H1 (cell line): ENCODE data around the gene DAB2IP.

ENCODE experiments used
- CHD2 ChIP-seq: IDR thresholded peaks from 2 replicates; pipeline ENCODE4 v1.6.1; 2012; ENCODE audit warnings: low read length, improper control_type of control experiment
- EP300 ChIP-seq, 2 experiments: IDR thresholded peaks; 1 replicate in 1 of 2; 2 replicates in 1 of 2; pipeline ENCODE4 v1.6.1; 2011 to 2012; ENCODE audit warnings: low read depth in 2 of 2, low read length in 2 of 2, mild to moderate bottlenecking in 2 of 2, borderline replicate concordance in 1 of 2, inconsistent platforms in 1 of 2, moderate library complexity in 1 of 2
- EZH2 ChIP-seq: fragments of 200-600 bp; sonication (generic); IDR thresholded peaks from 2 replicates; pipeline ENCODE4 v1.7.1; 2012; ENCODE audit warnings: low read depth, mild to moderate bottlenecking, moderate library complexity, low read length, inconsistent platforms; ENCODE audit not compliant: severe bottlenecking
- GABPA ChIP-seq: IDR thresholded peaks from 2 replicates; pipeline ENCODE4 v1.6.1; 2011; ENCODE audit warnings: mild to moderate bottlenecking, low read length, moderate library complexity, borderline replicate concordance; ENCODE audit not compliant: insufficient read depth
- HDAC6 ChIP-seq: IDR thresholded peaks from one replicate; pipeline ENCODE4 v1.7.1; 2012; ENCODE audit warnings: low read depth, mild to moderate bottlenecking, inconsistent platforms, low read length, moderate library complexity
- KDM1A ChIP-seq: fragments of 200-600, 300-600 bp; sonication (generic); IDR thresholded peaks from 2 replicates; pipeline ENCODE4 v1.7.1; 2016; ENCODE audit warnings: mild to moderate bottlenecking, low read length, borderline replicate concordance
- RFX5 ChIP-seq: IDR thresholded peaks from 2 replicates; pipeline ENCODE4 v1.6.1; 2011; ENCODE audit warnings: low read depth, low read length, improper control_type of control experiment, borderline replicate concordance
- TF ChIP-seq, protein P1 (sequence below), 3 experiments: IDR thresholded peaks; 1 replicate in 2 of 3; 2 replicates in 1 of 3; pipeline versions ENCODE4 v1.5.1 to v1.6.1; 2011; ENCODE audit warnings: low read length in 3 of 3, mild to moderate bottlenecking in 3 of 3, inconsistent platforms in 2 of 3, low read depth in 1 of 3, moderate library complexity in 1 of 3; ENCODE audit not compliant: insufficient read depth in 1 of 3; ENCODE audit errors: control extremely low read depth in 1 of 3

DNA sequence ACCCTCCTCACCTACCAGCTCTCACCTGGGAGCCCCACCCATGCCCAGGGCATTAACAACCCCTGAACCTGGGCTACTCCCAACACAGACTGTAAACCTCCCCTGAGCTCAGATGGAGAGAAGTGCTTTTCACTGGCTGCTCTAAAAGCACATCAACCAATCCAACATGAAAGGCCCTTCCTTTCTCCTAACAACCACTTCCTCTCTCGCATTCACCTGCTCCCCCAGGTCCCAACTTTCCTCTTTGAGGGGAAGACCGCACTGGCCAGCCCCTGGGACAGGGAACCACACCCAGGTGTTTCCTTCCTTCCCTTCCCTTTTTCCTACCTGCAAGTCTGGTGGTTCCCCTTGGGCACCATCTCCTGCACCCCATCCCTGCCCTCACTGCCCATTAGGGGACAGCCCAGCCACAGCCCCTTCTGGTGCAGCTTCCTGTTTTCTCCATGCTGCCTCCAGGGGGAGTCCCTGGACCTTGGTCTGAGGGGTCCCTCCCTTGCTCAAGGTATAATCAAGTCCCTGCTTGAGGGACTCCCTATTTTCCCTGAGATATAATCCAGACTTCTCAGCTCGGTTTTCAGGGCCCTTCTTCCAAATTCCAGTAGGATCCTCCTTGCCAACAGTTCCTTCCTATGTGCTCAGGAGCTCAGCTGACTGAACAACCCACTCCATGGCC is 30.5 kb upstream of the DAB2IP start:
- no peak for TF ChIP-seq HDAC6
- no peak for TF ChIP-seq EZH2
- TF ChIP-seq KDM1A: no peak
- no peak for TF ChIP-seq CHD2
- no peak for TF ChIP-seq GABPA
- TF ChIP-seq RFX5: no peak
- TF ChIP-seq EP300 (IDR thresholded peaks at IDR 0.05; ENCODE audit: borderline replicate concordance in 1 of 2, low read depth in 2 of 2, low read length in 2 of 2): no peak
- TF ChIP-seq, protein P1, sequence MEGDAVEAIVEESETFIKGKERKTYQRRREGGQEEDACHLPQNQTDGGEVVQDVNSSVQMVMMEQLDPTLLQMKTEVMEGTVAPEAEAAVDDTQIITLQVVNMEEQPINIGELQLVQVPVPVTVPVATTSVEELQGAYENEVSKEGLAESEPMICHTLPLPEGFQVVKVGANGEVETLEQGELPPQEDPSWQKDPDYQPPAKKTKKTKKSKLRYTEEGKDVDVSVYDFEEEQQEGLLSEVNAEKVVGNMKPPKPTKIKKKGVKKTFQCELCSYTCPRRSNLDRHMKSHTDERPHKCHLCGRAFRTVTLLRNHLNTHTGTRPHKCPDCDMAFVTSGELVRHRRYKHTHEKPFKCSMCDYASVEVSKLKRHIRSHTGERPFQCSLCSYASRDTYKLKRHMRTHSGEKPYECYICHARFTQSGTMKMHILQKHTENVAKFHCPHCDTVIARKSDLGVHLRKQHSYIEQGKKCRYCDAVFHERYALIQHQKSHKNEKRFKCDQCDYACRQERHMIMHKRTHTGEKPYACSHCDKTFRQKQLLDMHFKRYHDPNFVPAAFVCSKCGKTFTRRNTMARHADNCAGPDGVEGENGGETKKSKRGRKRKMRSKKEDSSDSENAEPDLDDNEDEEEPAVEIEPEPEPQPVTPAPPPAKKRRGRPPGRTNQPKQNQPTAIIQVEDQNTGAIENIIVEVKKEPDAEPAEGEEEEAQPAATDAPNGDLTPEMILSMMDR (IDR thresholded peaks at IDR 0.05; ENCODE audit: control extremely low read depth in 1 of 3, insufficient read depth in 1 of 3, low read depth in 1 of 3, low read length in 3 of 3): peak; percentile 84 to 92 (median 87)
